ENCODE results near the gene MYH9.

Gene MYH9

GRCh38 chr22:36349726-36350125 lies 38.0 kb downstream of the MYH9 start:
- no peak for DNase-seq (ENCODE audit: low read depth)

DNA sequence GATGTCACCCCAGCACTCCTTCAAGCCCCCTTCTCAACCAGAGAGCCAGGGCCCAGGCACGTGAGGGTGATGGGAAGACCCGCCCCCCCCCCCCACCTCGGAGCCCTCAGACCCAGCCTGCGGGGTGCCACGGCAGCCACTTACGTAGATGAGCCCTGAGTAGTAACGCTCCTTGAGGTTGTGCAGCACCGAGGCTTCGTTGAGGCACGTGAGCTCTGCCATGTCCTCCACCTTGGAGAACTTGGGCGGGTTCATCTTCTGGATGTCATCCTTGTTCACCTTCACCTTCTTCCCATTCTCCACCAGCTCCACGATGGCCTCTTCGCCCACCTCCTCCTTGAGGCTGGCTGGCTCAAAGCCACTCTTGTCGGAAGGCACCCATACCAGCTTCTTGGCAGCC lies 39.0 kb downstream of the MYH9 start:
- DNase-seq (ENCODE audit: low read depth), result no peak

- DNase-seq (ENCODE audit: low read depth), result no peak
Observed at GRCh38 chr22:36347094-36347493, 40.7 kb downstream of the MYH9 start.

- DNase-seq (ENCODE audit: low read depth), result no peak
Observed at GRCh38 chr22:36344106-36344827, 43.5 kb downstream of the MYH9 start.

DNA sequence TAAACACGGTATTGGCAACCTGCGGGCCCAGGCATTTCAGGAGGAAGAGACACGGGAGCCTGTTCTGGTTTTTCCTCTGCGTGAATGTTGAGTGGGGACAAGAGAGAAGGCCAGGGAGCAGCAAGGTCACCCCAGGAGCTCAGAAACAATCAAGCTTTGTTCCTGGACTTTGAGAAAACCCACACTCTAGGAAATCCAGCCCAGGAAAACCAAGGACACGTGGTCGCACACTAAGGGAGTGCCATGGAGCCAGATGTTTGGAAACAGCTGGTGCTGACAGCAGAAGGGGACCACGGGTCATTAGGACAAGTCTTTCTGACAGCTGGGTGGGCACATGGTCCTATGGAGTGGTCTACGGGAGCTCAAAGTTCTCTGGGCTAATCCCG lies 44.1 kb downstream of the MYH9 start:
- no peak for DNase-seq (ENCODE audit: low read depth)

DNA sequence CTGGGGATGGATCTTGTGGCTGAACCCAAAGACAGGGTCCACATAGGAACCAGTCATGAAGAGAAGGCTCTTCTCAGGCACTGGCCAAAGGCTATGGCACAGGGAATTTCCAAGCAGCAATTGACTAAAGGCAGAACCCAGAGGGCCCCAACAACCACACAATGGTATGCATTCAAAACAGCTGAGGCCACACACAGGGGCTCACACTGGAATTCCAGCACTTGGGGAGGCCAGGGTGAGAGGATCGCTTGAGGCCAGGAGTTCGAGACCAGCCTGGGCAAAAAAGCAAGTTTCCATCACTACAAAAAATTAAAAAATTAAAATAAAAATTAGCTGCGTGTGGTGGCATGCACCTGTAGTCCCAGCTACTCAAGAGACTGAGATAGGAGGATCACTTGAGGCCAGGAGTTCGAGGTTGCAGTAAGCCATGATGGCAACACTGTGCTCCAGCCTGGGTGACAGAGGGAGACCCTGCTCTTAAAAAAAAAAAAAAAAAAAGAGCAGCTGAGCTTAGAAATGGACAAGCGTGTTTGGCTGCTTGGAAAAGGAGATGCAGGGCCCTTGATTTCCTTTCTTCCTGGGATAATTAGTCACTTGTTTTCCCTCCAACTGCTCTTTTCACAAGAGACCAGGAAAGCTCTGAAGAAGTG lies 44.6 kb downstream of the MYH9 start:
- DNase-seq (ENCODE audit: low read depth), result no peak

GRCh38 chr22:36341640-36342041 lies 46.1 kb downstream of the MYH9 start:
- no peak for DNase-seq (ENCODE audit: low read depth)

- DNase-seq (ENCODE audit: low read depth), result no peak
Observed at GRCh38 chr22:36340621-36341020, 47.1 kb downstream of the MYH9 start.

- DNase-seq (ENCODE audit: low read depth), result peak; percentile 95
Observed at GRCh38 chr22:36339171-36340065, 48.3 kb downstream of the MYH9 start.

GRCh38 chr22:36337365-36338130 lies 50.2 kb downstream of the MYH9 start:
- DNase-seq (ENCODE audit: low read depth), result no peak

DNA sequence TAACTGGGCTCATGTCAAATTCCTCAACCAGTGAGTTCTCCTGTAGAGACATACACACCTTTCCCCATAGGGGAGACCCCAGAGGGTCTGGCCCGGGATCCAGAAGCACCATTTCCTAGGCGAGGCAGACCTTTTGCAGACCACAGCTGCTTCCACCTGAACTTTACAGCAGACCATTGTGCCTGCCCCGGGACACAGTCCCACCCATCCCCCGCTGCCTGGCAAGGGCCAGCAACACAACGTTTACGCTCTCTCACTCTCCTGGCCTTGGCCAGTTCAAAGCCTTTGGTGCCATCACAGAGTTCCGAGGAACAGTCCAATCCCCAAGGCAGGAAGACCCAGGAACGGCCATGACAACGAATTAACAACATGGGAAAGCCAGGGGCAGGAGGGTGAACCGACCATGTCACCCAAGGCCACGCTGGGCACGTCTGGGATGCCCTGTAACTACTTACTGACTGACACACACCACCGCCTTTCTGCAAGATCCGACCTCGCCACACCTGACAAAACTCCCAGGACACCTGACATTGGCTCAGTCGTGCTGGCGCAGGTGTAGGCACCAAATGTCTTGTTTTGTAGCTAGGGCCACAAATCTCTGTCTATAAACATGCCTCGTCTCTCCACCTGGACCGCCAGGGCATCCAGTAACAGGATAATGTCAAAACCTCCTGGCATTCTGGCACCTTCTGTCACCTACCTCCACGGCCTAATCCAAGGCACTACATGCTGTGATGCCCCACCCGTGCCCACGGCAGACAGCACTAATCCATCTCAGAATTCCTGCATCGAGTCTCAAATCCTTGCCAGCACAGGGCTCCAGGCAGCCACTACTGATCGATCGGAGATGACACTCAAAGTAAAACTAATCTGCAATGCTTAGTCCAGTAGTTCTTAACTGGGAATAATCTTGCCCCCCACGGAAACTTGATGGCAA lies 51.3 kb downstream of the MYH9 start:
- DNase-seq (ENCODE audit: low read depth), result no peak

DNA sequence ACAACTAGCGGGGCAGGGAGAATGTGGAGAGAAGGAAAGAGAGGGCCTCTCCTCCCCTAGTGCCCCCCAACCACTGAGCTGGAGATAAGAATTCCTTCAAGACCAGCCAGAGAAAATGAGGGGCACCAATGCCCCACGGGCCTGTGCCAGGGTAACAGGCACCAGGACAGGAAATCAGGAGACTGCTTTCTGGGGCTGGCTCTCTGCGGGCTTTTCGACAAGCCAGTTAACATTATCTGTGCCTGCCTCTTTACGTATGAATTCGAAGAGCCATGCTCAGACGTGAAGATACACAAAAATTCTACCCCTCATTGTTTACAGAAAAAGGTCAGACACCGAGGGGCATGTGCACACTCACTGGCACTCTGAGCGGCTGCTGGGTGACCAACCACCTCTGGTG lies 52.1 kb downstream of the MYH9 start:
- DNase-seq (ENCODE audit: low read depth), result no peak

DNA sequence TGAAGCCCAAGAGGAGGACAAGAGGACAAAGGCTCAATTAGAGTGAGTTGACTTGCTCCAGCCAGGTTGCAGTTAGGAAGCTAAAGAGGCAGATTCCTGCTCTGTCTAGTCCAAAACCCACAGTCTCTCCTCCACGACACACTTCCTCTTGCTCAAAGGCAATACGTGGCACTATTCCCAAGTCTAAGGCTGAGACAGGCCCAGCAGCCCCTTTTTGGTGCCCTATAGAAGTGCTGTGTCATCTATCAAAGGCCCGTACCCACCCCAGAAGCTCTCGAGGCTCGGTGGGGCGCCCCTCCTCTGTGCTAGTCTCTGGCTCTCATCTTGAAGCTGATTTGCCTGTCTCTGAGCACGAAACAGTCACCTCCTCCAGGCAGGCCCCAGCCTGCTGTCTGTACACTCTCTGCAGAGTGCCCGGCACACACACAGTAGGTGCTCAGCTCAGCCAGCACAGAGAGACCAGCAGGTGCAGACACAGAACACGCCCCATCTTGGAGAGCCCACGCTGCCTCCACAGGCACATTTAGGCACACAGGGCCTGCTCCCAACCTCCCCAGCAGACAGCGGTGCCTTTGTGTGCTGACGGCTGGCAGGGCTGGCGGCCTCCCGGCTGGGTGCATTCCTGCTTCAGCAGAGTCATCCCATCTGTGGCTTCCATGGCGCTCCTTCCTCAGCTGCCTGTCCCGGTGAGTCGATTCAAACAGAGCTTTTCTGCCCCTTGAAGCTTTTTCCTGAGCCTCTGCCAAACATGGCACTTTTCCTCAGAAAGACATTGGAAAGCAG lies 52.8 kb downstream of the MYH9 start:
- DNase-seq (ENCODE audit: low read depth), result peak; percentile 81

GRCh38 chr22:36334081-36334820 lies 53.5 kb downstream of the MYH9 start:
- DNase-seq (ENCODE audit: low read depth), result peak; percentile 38

GRCh38 chr22:36333644-36334043 lies 54.1 kb downstream of the MYH9 start:
- DNase-seq (ENCODE audit: low read depth), result no peak

DNA sequence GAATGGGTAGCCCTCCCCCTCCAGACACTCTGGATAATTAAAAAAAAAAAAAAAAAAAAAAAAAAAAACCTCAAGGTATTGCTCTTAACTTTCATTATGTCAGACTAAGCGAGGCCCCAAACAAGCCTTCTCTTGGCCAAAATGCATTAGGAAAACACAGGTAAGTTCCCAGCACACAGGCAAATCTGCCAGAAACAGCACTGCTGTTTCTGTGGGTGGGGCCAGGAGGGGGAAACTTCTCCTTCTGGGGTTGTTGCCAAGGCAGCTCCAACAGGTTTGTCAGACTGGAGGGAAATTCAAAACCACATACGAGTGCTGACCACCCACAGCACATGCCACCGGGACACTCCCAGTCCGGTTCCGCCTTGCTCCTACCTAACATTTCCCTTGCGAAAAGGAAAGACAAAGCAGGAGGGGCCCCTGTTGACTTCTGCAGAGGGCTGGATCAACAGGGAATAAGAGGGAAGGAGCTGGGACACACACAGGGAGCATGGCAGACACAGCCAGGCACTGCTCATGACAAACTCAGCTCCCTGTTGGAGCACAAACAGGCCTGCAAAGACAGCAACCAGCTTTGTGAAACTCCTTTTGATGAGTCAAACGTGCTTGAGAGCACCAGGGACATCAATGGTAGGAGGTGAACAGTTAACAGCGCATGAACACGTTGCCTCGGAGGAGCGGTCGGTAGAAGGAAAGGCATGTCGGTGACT lies 55.0 kb downstream of the MYH9 start:
- peak; percentile 97 for DNase-seq (ENCODE audit: low read depth)

DNA sequence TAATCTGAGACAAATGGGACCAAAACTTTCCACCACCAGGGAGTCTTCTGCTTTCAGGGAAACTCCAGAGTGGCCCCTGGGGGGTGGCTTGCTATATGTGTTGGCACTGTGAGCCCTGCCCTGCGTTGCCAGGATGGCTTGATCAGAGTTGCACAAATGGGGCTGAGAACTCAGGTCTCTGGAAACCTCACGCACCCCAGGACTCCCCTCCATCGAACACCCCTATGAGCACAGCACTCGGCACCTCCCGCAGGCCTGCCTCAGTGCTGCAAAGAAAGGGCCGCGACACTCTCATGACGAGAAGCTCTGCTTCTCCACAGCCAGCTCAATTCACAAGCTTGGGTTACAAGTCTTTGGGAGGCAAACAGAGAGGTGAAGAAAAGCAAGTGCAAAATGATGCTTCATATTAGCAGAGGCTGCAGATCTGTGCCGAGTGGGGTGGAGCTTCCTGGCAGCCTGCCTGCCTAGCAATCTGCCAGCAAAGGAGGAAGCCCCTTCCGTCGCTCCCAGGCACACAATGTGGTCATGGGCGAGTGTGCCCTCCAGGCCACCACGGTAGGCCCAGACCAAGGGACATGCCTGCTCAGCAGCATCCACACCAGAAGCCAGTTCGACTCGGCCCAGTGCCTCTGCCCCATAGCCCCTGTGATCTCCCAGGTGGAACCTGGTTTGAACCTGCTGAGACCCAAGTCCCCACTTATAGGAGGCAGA lies 55.7 kb downstream of the MYH9 start:
- peak; percentile 36 for DNase-seq (ENCODE audit: low read depth)

GRCh38 chr22:36331306-36331911 lies 56.4 kb downstream of the MYH9 start:
- peak; percentile 95 for DNase-seq (ENCODE audit: low read depth)

Data from amniotic epithelial cell (primary cell).